Left cardiac atrium (tissue), 4 donors: ENCODE results near the gene RAPGEF2. TPM values are rescaled to one million over a fixed set of nuclear protein-coding genes. Genes with fewer than 3 reads are reported as not detected.
A peak's percentile ranks its signal among the peaks of the same experiment; 100 is the strongest.

Experiments used
- ATAC-seq, 2 donors: fragments of 200-7000 bp; cut with Tn5 transposase; one replicate each; pipeline ENCODE4 v1.9.1; 2020; ENCODE audit warnings: mild to moderate bottlenecking in 2 of 2, moderate library complexity in 2 of 2
- DNase-seq: peaks from one replicate; pipeline ENCODE4 v3.0.0-alpha.2; 2020
- intact Hi-C, 2 donors: fragments of 100-400 bp; cut with DNase I; formaldehyde crosslinking; loops; one replicate each; pipeline versions ENCODE4 v1.14.1 to v1.15.1; 2022 to 2023
- total RNA-seq, 2 donors: library from RNA; stranded (reverse); fragmentation: NEBNext Ultra II Directional; extraction: Animal tissue kit (Norgen Biotek cat#: 25700); gene quantifications; one replicate each; pipeline ENCODE4 v1.2.1, GENCODE V29; 2021
- donor health status: DM: no; HTN: yes; CAD: no.
- donor health status: DM: no; HTN: yes; CAD: no; lungs with severe emphysema.
- donor health status: DM: yes; HTN: yes; CAD: no.
- donor health status: Dilated cardiomyopathy.

RAPGEF2 gene
- total RNA-seq, 2 donors from 2014 or later = 28.0 to 38.0 TPM

DNA sequence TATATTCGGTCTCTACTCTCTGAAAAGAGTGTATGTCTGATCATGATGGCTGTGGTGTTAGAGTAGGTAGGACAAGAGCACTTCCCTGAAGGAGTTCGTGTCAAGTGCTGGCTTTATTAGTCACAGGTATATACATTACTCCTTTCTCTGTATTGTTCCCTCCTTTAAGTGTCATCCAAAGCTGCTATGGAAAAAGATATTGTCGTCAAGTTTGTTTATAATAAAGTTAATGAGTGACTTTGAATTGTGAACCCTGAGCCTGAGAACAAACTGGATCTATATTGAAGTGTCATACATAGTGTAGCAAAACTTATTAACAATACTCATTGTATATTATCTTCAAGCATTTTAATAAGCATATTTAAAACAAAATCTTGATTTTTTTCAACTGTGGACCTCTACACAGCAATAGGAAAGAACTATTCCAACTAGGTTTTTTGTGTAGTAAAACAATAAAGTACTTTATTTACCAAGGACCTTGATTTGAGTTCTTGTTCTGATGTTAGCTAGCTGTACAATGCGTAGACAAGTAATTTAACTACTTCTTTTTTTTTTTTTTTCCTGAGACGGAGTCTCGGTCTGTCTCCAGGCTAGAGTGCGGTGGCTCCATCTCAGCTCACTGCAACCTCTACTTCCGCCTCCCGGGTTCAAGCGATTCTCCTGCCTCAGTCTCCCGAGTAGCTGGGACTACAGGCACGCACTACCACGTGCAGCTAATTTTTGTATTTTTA lies 177.7 kb downstream of the RAPGEF2 start:
- intact Hi-C loops = no loop called here
- no peak for DNase-seq
- ATAC-seq = no peak

DNA sequence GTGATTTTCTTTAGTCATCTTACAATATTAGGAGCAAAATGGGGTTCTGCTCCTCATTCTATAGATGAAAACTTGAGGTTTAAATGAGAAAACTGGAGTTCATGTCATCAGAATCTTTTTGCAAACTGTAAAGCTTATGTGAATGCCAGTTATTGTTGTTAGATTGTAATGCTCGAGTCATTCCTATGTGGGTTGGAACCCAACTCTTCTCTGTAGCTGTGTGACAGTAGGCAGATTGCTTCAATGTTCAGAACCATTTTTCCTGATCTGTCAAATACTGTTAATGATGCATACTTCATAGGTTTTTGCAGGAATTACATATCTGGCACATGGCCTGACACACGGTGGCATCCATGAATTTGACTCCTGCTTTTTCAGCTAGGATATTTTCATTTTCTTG lies 178.9 kb downstream of the RAPGEF2 start:
- intact Hi-C loops = no loop called here
- ATAC-seq = no peak
- DNase-seq = no peak

- ATAC-seq (no peak), DNase-seq (no peak)
- intact Hi-C loops = no loop called here
Measured at GRCh38 chr4:159282329-159282728, 179.4 kb downstream of the RAPGEF2 start.

GRCh38 chr4:159282944-159283343 lies 180.1 kb downstream of the RAPGEF2 start:
- DNase-seq (no peak), ATAC-seq (no peak)
- intact Hi-C loops = no loop called here

- ATAC-seq (peak in 1 of 2 donors; percentile 85), DNase-seq (no peak)
- intact Hi-C loops = no loop called here
Measured at GRCh38 chr4:159283696-159284095, 180.8 kb downstream of the RAPGEF2 start.

- no peak for DNase-seq
- ATAC-seq = peak; percentile 64 to 77
- intact Hi-C loops = no loop called here
Measured at GRCh38 chr4:159284113-159284512, 181.2 kb downstream of the RAPGEF2 start.

- ATAC-seq (no peak), DNase-seq (no peak)
- intact Hi-C loops = no loop called here
Measured at GRCh38 chr4:159284733-159285132, 181.9 kb downstream of the RAPGEF2 start.

DNA sequence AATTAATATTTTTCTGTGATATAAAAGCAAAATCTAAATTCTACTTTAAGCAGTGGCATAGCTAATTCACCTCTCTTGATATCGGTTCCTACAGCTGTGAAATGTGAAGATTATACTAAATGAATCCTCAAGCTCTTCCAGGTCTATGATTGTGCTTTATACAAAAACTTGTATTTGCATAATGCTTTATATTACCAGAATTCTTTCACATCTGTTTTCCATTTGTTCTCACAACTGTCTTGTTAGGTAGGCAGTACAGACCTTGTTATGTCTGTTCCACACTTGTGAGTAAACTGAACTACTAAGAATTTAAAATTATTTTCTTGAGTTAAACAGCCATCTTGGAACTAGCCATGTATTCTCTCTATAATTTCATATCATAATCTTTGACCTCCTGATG lies 184.9 kb downstream of the RAPGEF2 start:
- ATAC-seq = no peak
- intact Hi-C loops = no loop called here
- no peak for DNase-seq

DNA sequence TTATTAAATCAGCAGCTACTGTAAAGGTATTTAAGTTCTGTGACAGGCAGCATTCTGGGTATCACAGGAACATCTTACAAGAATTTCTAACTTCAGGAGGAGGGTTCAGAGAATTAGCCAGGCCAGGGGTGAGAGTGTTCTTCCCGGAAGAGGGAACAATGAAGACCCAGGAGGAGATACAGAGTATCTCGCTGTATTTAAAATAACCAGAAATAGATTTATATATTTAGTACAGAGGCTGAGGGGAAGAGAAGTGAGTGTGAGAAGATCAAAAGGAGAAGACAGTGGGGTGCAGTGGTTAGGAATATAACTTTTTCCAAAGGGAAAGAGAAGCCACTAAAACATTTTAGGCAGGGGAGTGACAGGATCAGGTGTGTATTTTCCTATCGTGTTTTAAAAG lies 186.8 kb downstream of the RAPGEF2 start:
- ATAC-seq = peak in 1 of 2 donors; percentile 38
- intact Hi-C loops = no loop called here
- DNase-seq = no peak

- intact Hi-C loops = no loop called here
- ATAC-seq (peak in 1 of 2 donors; percentile 49), DNase-seq (no peak)
Measured at GRCh38 chr4:159290321-159291030, 187.6 kb downstream of the RAPGEF2 start.

DNA sequence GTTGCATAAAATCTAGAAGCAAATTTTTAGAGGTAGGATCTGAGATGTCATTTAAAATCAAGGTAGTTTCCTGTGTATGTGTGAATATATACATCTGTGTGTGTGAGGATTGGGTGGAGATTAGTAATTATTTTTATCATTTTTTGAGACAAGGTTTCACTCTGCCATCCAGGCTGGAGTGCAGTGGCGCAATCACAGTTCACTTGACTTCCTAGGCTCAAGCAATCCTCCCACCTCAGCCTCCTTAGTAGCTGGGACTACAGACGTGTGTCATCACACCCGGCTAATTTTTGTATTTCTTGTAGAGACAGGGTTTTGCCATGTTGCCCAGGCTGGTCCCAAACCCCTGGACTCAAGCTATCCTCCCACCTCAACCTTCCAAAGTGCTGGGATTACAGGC lies 188.3 kb downstream of the RAPGEF2 start:
- intact Hi-C loops = no loop called here
- ATAC-seq (no peak), DNase-seq (no peak)

- intact Hi-C loops = no loop called here
- DNase-seq = no peak
- ATAC-seq = no peak
Measured at GRCh38 chr4:159292137-159292896, 189.4 kb downstream of the RAPGEF2 start.

GRCh38 chr4:159293811-159294515 lies 191.1 kb downstream of the RAPGEF2 start:
- ATAC-seq (no peak), DNase-seq (no peak)
- intact Hi-C loops = no loop called here

GRCh38 chr4:159296061-159296460 lies 193.2 kb downstream of the RAPGEF2 start:
- DNase-seq (no peak), ATAC-seq (no peak)
- intact Hi-C loops = no loop called here

- intact Hi-C loops = no loop called here
- DNase-seq (no peak), ATAC-seq (no peak)
Measured at GRCh38 chr4:159297091-159297490, 194.2 kb downstream of the RAPGEF2 start.

GRCh38 chr4:159298502-159298901 lies 195.6 kb downstream of the RAPGEF2 start:
- intact Hi-C loops = no loop called here
- DNase-seq = no peak
- peak in 1 of 2 donors; percentile 76 for ATAC-seq

GRCh38 chr4:159303435-159303834 lies 200.6 kb downstream of the RAPGEF2 start:
- ATAC-seq (no peak), DNase-seq (no peak)
- intact Hi-C loops = no loop called here

GRCh38 chr4:159305129-159305528 lies 202.2 kb downstream of the RAPGEF2 start:
- no peak for DNase-seq
- ATAC-seq = no peak
- intact Hi-C loops = no loop called here

- intact Hi-C loops = no loop called here
- DNase-seq (no peak), ATAC-seq (no peak)
Measured at GRCh38 chr4:159307929-159308328, 205.1 kb downstream of the RAPGEF2 start.
